ENCODE results near the gene CHRNA9. TPM values are rescaled to one million over a fixed set of nuclear protein-coding genes. Genes with fewer than 3 reads are reported as not detected.

The CHRNA9 gene
- total and polyA plus RNA-seq, 2 experiments from 2014 or later = not detected

GRCh38 chr4:40367451-40367850 lies 32.3 kb downstream of the CHRNA9 start:
- H3K9me3 ChIP-seq (ENCODE audit: low read depth) = no peaks in the 10 kb centered on the region
- no peak overlapping the region for H3K27ac ChIP-seq
- peaks cover 3% of the 10 kb centered on the region for H3K27me3 ChIP-seq
- no peak overlapping the region for H3K4me3 ChIP-seq
- H3K36me3 ChIP-seq = no peaks in the 10 kb centered on the region
- DNase-seq (ENCODE audit: low read depth in 1 of 2, low spot score in 1 of 2) = peak in 1 of 2 donors; percentile 60
- H3K4me1 ChIP-seq (ENCODE audit: low read depth) = peaks cover 7% of the 10 kb centered on the region
- no peak for TF ChIP-seq CTCF (IDR thresholded peaks at IDR 0.05; ENCODE audit: low read depth, low read length)

- no peaks in the 10 kb centered on the region for H3K9me3 ChIP-seq (ENCODE audit: low read depth)
- H3K4me3 ChIP-seq = no peak overlapping the region
- H3K27me3 ChIP-seq = peaks cover 3% of the 10 kb centered on the region
- no peak for DNase-seq (ENCODE audit: low read depth in 1 of 2, low spot score in 1 of 2)
- TF ChIP-seq CTCF (IDR thresholded peaks at IDR 0.05; ENCODE audit: low read depth, low read length) = no peak
- H3K27ac ChIP-seq = no peak overlapping the region
- H3K36me3 ChIP-seq = no peaks in the 10 kb centered on the region
- H3K4me1 ChIP-seq (ENCODE audit: low read depth) = no peaks in the 10 kb centered on the region
These were observed 34.5 kb downstream of the CHRNA9 start for GRCh38 chr4:40369437-40370274.

GRCh38 chr4:40372651-40373050 lies 37.5 kb downstream of the CHRNA9 start:
- H3K9me3 ChIP-seq (ENCODE audit: low read depth) = no peaks in the 10 kb centered on the region

GRCh38 chr4:40373636-40374035 lies 38.5 kb downstream of the CHRNA9 start:
- TF ChIP-seq CTCF (IDR thresholded peaks at IDR 0.05; ENCODE audit: low read depth, low read length) = no peak
- Histone ChIP-seq H3K9me3 (ENCODE audit: low read depth) (no peaks in the 10 kb centered on the region), H3K4me3 (no peak overlapping the region), H3K27ac (no peak overlapping the region), H3K27me3 (no peaks in the 10 kb centered on the region), H3K36me3 (no peaks in the 10 kb centered on the region), H3K4me1 (ENCODE audit: low read depth) (no peaks in the 10 kb centered on the region)
- no peak for DNase-seq (ENCODE audit: low read depth in 1 of 2, low spot score in 1 of 2)

More at GRCh38 chr4:40372651-40373050, 37.5 kb downstream of the CHRNA9 start:
- no peak overlapping the region for H3K4me3 ChIP-seq
- no peak overlapping the region for H3K27ac ChIP-seq
- no peaks in the 10 kb centered on the region for H3K4me1 ChIP-seq (ENCODE audit: low read depth)
- H3K36me3 ChIP-seq = no peaks in the 10 kb centered on the region
- no peaks in the 10 kb centered on the region for H3K27me3 ChIP-seq
- no peak for DNase-seq (ENCODE audit: low read depth in 1 of 2, low spot score in 1 of 2)
- TF ChIP-seq CTCF (IDR thresholded peaks at IDR 0.05; ENCODE audit: low read depth, low read length) = no peak

- Histone ChIP-seq H3K4me1 (ENCODE audit: low read depth) (no peaks in the 10 kb centered on the region), H3K27ac (no peak overlapping the region), H3K27me3 (no peaks in the 10 kb centered on the region), H3K4me3 (no peak overlapping the region), H3K9me3 (ENCODE audit: low read depth) (no peaks in the 10 kb centered on the region), H3K36me3 (no peaks in the 10 kb centered on the region)
- DNase-seq (ENCODE audit: low read depth in 1 of 2, low spot score in 1 of 2) = no peak
- TF ChIP-seq CTCF (IDR thresholded peaks at IDR 0.05; ENCODE audit: low read depth, low read length) = no peak
These were observed 40.0 kb downstream of the CHRNA9 start for GRCh38 chr4:40375095-40375494.

All from cardiac muscle cell (in vitro differentiated cells and primary cell).